ENCODE results near the gene YRDC.
A peak's percentile ranks its signal among the peaks of the same experiment; 100 is the strongest.

Gene YRDC, protein sequence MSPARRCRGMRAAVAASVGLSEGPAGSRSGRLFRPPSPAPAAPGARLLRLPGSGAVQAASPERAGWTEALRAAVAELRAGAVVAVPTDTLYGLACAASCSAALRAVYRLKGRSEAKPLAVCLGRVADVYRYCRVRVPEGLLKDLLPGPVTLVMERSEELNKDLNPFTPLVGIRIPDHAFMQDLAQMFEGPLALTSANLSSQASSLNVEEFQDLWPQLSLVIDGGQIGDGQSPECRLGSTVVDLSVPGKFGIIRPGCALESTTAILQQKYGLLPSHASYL

DNA sequence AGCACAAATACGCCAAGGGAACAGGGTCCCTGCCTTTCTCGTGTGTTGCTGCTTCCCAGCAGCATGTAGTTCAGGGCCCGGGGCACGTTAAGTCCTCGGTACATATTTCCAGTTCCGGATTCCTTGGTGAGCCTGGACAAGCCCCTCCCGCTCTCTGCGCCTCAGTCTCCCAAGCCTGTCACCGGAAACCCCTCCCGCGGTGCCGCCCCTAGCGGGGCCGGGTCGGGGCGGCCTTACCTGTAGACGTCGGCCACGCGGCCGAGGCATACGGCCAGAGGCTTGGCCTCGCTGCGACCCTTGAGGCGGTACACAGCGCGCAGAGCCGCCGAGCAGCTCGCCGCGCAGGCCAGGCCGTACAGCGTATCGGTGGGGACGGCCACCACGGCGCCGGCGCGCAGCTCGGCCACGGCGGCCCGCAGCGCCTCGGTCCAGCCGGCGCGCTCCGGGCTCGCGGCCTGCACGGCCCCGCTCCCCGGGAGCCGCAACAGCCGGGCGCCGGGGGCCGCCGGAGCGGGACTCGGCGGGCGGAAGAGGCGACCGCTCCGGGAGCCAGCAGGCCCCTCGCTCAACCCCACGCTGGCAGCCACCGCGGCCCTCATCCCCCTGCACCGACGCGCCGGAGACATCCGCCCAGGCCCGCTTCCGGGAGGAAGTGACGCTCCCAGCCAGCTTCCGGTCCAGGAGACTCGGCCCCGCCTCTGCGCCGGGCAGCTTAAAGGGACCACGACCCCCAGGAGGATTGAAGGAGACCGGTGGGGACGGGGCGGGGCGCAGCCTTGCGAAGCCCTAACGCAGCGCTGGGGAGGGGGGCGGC is at the start of gene YRDC, which contains the start of gene C1orf122:
TSS of gene YRDC (minus strand) at position 654 of the 814 bp plus-strand sequence. CDS start at position 626, 28 bp downstream.
TSS of gene C1orf122 (plus strand) at position 236 of the 814 bp plus-strand sequence. CDS start 615 bp downstream, outside the sequence.
- DNase-seq, result peak; percentile 91

DNA sequence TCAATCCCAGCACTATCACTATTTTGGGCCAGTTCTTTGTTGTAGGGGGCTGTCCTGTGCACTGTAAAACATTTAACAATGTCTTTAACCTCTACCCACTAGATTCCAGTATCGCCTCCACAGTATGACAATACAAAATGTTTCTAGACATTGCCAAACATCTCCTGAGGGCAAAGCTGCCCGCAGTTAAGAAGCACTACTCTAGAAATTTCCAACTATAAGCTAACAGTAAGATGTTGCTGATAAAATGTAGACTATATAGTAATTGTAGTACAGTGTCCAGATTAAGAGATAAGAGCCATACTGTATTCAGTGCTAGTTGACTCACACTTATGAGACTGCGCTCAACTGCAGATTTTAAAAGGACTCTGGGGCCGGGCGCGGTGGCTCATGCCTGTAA is 46.4 kb upstream of the YRDC start:
- no peak for DNase-seq

DNA sequence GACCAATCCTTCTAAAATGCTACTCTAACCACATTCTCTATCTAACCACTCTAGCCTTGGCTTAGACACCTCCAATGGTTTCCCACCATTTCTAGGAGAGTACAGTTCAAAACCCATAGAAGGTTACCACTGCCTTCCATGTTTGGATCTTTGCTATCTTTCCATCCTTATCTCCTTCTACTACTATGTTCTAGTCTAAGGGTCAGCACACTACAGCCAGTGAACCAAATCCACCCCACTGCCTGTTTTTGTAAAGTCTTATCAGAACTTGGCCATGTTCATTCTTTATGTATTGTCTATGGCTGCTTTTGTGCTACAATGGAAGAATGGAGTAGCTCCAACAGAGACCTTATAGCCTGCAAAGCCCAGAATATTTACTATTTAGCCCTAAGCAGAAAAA is 45.1 kb upstream of the YRDC start:
- DNase-seq, result no peak

DNA sequence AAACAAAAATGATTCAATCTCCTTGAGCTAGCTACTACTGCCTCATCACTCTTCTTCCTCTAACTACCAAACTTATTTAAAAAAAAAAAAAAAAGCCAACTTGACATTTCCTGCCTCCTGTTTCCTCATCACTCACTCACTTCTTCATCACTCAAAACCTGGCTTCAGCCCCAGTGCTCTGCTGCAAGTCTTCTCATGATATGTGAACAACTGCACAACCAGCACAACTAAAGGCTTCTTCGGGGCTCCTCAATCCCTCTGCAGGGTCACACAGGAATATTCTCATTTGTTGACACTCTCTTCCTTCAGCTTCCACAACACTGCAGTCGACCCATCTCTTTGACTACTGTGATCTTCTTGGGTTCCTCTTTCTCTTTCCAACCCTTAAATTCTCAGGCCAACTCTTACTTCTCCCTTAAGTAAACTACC is 43.8 kb upstream of the YRDC start:
- no peak for DNase-seq

DNA sequence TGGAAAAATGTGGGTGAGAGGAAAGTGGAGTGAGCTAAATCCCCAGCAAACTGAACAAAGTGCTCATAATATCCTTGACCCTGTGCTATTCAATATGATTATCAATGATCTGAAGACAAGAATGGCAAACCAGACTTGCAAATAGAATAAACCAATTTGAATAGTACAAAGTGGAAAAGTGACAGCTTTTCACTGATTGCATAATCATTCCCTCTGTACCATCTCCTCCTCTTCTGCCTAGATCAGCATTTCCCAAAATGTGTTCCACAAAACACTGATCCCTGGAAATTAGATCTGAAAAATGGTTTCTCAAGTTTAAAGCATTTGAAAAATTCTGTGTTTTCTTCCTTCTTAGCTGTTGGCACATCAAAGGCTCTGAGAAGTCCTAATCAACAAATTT is 43.3 kb upstream of the YRDC start:
- no peak for DNase-seq

DNA sequence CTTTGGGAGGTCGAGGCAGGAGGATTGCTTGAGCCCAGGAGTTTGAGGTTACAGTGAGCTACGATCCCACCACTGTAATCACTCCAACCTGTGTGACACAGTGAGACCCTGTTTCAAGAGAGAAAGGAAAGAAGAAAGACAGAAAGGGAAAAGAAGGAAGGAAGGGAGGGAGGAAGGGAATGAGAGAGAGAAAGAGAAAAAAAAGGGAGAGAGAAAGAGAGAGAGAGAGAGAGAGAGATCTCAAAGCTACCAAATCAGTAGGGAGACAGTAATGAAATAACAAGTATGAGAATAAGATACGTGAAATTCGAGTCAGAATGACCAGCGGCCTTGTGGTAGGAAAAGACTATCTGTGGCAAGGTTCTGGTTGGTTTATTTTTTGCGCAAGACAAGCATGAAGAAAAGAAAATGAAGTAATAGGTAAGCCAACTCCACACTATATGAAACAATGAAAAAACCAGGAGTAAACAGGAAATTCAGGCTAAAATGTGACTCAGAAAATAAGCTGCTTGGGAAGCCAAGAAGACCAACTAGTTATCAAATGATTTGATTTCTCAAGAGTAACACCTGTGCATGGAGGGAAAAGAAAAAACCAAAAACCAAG is 42.4 kb upstream of the YRDC start:
- DNase-seq, result no peak

DNA sequence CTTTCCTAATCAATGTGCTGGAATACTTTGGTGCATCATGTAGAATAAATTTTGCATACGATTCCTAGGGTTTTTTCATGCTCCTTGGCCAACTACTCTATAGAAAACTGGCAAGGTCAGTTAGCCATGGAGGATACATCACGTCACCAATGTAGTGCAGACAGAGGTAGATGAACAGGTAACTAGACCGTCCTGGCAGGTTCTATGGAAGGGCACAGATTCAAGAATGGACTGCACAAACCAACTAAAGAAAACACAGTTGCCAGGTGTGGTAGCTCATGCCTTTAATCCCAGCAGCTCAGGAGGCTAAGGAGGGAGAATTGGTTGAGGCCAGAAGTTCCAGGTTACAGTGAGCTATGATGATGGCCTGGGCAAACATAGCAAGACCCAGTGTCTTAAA is 41.5 kb upstream of the YRDC start:
- no peak for DNase-seq

DNA sequence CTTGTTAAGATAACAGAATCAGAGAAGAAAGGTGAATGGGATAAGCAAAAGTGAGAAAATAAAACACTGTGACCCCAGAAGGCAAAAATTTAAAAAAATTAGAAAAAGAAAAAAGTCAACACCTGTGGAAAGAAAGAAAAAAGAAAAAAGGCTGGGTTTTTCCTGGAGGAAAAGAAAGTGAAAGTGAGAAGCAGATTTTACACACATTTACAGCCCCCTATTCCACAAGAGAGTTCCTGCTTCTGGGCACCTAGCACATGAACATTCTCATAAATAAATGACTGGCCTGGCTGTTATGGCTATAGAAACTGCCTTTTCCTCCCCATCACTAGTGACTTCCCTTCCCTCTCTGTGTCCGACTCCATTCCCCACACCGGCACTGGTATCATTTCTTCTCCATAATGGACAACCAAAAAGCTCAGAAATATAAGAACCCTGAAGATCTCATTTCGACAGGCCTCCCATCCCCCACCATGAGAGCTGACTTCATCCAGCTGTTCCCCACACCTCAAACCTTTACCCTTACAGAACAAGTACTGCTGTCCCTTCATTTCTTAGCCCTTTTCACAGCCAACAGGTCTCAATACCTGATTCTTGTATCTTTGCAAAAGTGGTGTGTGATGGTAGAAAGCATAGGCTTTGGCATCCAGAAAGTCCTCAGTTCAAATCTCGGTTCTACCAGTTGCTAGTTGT is 38.8 kb upstream of the YRDC start:
- no peak for DNase-seq

DNA sequence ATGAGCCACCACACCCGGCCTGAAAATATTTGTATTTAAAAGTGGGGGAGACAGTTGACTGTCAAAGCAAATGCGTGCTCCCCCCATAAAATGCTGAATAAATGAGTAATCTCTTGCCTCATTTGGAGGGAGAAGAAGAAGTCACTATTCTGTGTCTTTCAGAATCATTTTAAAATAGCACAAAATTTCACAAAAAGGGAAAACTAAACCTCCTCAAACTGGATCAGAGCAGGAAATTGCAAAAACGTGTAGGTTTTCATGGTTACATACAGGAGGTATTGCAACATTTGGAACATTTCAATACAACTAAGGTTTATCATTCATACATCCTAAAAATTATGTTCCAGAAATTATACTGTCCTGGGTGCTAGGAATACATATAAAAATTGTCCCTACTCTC is 37.8 kb upstream of the YRDC start:
- no peak for DNase-seq

DNA sequence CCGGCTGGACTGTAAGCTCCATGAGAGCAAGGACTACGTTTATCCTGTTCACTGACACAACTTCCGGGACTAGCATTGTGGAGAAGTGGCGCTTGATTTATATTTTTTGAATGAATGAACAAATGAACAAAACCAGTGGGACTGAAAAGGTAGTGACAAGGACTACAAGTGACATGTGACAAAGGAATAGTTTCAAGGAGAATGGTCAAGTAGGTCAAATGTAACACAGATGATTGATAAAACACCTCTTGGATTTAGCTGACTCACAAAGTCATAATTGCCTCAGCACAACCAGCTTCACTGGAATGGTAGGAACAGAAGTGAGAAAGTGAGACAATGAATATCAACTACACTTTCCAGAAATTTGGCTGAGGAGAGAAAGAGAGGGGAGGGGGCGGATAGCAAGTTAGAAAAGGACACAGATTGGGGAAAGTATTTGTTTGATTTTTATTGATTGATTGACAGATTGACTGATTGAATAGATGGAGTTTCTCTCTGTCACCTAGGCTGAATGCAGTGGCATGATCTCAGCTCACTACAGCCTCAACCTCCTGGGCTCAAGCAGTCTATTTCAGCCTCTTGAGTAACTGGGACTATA is 37.1 kb upstream of the YRDC start:
- DNase-seq, result no peak

DNA sequence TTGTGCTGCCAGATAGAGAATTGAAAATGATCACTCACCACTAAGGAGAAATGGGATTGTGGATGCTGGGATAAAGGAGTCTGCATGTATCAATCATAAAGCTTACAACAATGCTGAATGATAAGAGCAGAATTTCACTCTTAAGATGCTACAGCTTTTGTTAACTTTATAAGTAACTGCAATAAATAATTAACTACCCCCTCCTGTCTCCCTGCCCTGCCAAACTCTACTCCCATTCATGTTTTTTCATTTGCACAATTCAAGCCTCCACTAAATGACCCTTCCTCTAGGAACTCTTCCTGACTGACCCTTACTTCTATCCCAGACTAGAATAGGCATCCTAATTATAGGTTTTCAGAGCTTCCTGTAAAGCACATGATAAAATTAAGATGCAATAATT is 36.5 kb upstream of the YRDC start:
- no peak for DNase-seq

DNA sequence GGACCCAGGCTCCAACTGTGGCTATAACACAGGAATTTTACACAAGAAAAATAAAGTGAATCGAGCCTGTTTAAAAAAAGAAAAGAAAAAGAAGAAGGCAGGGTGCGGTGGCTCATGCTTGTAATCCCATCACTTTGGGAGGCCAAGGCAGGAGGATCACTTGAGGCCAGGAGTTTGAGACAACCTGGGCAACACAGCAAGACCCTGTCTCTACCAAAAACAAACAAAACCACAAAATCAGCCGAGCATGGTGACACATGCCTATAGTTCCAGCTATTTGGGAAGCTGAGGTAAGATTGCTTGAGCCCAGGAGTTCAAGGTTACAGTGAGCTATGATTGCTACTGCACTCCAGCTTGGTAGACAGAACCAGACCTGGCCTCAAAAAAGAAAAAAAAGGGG is 33.6 kb upstream of the YRDC start:
- no peak for DNase-seq

DNA sequence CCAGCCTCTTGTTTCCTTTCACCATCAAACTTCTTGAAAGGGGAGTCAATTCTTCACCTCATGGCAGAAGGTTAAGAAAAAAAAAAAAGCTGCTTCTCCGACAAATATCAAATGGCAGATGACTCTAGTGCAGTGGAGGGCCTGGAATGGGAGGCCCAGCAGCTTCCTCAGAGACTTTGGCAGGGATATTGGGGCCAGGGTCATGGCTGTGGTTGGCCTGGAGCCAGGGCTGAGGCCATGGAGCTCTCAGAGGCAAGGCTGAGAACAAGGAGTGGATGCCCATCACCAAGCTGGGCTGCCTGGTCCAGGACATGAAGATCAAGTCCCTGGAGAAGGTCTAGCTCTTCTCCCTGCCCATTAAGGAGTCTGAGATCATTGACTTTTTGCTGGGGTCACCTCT is 32.7 kb upstream of the YRDC start:
- no peak for DNase-seq

DNA sequence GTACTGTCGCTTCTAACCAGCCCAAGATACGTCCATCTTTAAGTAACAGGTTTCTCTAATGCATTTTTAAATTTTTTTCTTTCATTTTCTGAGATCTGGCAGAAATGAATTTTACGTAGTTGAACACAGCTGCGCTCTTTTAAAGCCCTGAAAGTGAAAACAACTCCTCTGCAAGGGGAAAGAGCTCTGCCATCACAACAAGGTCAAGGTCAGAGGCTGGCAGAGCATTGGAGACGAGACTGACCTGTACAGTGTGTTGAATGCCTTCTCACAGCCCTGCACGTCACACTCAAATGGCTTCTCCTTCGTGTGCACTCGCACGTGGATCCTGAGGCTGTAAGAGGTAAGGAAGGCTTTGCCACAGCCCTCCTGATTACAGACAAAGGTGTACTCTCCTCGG is 31.7 kb upstream of the YRDC start:
- no peak for DNase-seq

DNA sequence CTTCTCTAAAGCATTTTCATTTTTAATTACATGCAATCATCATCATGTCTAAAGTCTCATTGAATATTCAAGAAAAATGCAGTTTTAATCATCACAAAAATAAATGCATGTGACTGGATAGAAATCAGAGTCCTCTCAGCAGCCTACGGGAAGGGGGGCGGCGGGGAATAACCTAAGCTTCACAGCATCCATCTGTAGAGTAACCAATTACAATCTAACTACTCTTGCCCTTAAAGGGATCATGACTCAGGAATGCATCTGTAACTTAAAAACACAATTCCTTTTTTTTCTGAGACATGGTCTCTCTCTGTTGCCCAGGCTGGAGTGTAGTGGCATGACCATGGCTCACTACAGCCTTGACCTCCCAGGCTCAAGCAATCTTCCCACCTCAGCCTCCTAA is 28.8 kb upstream of the YRDC start:
- DNase-seq, result no peak

DNA sequence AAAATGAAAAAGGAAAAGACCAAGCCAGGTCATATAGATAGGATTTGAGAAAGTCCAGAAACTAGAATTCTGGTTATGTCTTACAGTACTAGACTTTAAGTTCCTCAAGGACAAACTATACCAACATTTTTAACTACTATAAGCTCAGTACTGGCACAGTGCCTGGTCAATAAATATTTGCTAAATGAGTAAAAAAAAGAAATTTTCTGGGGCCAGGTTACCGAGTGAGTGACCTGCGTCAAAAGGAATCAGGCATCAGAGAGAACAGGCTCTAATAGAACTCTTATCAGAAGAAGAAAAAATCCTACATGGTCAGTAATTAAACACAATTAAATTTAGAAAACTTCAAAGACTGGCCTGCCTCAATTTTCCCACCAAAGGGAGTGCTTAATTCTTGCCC is 23.8 kb upstream of the YRDC start:
- DNase-seq, result no peak

DNA sequence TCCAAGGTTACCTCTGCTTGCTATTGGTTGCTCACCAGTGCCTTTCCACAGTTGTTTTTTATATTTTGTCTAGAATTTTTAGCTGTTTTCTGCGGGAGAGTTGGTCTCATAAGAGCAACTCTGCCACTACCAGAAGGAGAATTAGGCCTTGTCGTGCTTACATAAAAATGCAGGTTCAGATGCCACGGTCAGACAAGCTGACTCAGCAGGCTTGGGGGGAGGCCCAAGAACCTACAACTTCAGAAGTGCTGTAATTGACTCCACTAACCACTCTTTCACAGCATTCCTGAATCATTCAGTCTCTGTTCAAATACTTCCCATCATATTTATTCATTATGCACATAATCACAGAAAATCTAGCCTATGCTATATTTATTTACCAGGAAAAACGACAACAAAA is 23.1 kb upstream of the YRDC start:
- DNase-seq, result no peak

DNA sequence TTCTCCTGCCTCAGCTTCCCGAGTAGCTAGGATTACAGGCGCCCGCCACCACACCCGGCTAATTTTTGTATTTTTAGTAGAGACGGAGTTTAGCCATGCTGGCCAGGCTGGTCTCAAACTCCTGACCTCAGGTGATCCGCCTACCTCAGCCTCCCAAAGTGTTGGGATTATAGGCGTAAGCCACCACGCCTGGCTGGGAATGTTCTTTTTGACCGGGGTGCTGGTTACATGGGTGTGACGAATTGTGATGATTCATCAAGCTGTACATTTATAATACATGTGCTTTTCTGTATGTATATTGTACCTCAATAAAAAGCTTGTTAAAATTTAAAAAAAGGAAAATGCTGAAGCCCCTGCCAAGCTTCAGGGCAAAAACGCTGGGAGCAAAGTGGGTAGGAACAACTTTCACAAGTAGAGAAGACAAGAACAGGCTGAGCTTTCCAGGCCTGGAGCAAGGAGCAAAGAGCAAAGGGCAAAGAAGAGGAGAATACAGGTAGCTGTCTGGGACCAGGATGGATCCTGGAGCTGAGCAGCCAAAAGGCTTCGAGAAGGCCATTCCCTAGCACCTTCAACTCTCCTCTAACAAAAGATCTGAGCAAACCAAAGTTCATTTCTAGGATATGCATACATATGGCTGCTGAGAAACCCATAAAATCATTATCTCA is 20.5 kb upstream of the YRDC start:
- no peak for DNase-seq

DNA sequence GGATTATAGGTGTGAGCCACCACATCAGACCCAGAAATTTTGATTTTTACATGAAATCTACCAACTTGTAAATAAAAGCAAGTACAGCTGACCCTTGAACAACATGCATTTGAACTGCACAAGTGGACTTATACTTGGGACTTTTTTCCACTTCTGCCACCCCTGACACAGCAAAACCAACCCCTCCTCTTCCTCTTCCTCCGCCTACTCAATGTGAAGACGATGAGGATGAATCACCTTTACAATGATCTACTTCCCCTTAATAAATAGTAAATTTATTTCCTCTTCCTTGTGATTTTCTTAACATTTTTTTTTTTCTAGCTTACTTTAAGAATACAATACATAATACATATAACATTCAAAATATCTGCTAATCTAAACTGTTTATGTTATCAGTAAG is 17.5 kb upstream of the YRDC start:
- no peak for DNase-seq

DNA sequence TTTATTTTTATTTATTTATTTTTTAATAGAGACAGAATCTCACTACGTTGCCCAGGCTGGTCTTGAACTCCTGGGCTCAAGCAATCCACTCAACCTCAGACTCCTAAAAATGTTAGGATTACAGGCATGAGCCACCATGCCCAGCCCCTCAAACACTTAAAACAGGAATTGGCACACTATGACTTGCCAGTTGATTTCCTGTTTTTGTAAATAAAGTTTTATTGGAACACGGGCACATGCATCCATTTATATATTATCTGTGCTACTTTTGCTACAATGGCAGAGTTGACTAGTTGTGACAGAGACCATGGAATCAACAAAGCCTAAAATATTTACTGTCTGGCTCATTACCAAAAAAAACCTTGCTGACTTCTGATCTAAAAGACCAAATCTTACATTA is 16.0 kb upstream of the YRDC start:
- DNase-seq, result no peak

DNA sequence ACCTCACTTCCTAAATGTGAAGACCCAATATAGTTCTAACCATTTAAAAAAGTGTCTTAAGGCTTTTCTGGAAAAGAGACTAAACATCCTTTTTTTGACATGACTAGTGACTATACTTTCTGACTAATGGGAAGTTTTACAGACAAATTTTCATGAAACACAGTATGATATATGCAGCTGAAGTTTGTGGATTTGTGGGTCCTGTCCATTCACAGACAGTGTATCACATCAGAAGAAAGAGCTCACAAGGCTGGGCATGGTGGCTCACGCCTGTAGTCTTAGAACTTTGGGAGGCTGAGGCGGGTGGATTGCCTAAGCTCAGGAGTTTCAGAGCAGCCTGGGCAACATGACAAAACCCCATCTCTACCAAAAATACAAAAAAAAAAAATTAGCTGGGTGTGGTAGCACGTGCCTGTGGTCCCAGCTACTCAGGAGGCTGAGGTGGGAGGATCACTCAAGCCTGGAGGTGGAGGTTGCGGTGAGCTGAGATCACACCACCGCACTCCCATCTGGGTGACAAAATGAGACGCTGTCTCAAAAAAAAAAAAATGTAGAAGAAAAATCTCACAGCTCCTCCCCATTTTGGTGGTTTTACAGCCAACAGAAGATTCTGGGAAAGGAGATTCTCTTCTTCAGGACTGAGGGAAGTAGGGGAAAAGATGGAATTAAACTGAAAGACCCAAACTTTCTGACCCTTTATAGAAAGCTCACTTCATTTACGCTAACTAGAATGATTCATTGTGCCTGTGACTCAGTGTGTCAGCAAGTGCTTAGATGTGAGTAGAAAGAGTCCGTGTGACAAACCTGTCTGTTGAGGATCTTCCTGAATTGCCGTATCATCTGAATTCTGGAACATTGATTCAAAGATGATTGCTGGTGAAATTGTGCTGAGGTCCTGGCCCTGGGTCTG is 15.2 kb upstream of the YRDC start:
- DNase-seq, result no peak
